Brain microvascular endothelial cell (primary cell): ENCODE results near the gene IRF4.

Experiments used
- DNase-seq: peaks from one replicate; pipeline ENCODE4 v3.0.0-alpha.2; 2020
- H3K27ac ChIP-seq: fragments of 250-450 bp; sonication (Bioruptor Pico); 2 replicates; pipeline ENCODE4 v1.5.1; 2020; ENCODE audit warnings: mild to moderate bottlenecking, moderate library complexity
- H3K27me3 ChIP-seq: fragments of 250-450 bp; sonication (Bioruptor Pico); replicated peaks from 2 replicates; pipeline ENCODE4 v1.5.1; 2020; ENCODE audit warnings: mild to moderate bottlenecking
- H3K36me3 ChIP-seq: fragments of 250-450 bp; sonication (Bioruptor Pico); replicated peaks from 2 replicates; pipeline ENCODE4 v1.5.1; 2020; ENCODE audit warnings: mild to moderate bottlenecking
- H3K4me3 ChIP-seq: 2 replicates; pipeline ENCODE4 v1.5.1; 2011; ENCODE audit warnings: low read depth, mild to moderate bottlenecking, control low read depth, low read length, moderate library complexity
- in situ Hi-C: cut with HindIII; loops from 2 replicates; pipeline ENCODE4 v1.10.0; 2017; ENCODE audit warnings: low sequenced_read_pairs, low pct_ligation_motif_present
- TF ChIP-seq, protein P1 (sequence below): IDR thresholded peaks from 2 replicates; pipeline ENCODE4 v1.5.1; 2011; ENCODE audit warnings: low read depth, mild to moderate bottlenecking, moderate library complexity, low read length, control low read depth, inconsistent platforms; ENCODE audit errors: missing control alignments

IRF4 gene

DNA sequence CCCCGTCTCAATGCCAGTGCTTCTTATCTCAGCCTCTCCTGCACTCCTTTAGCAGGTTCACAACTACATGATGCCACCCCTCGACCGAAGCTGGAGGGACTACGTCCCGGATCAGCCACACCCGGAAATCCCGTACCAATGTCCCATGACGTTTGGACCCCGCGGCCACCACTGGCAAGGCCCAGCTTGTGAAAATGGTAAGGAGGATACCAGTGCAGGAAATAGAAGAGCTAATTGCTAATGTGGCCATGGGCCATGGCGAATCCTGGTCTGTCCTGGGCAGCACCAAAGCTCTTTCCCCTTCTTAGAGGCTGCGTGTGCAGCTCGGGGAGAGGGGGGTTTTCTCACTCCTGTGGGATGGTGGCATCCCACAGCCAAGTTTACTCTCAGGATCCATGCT, 5.5 kb downstream of the IRF4 start:
- no peak for DNase-seq
- in situ Hi-C loops: no loop called here
- peaks cover 42% of the 10 kb centered on the region for H3K27me3 ChIP-seq
- no peak overlapping the region for H3K27ac ChIP-seq
- H3K36me3 ChIP-seq: no peaks in the 10 kb centered on the region
- H3K4me3 ChIP-seq: no peak overlapping the region
- TF ChIP-seq, protein P1, sequence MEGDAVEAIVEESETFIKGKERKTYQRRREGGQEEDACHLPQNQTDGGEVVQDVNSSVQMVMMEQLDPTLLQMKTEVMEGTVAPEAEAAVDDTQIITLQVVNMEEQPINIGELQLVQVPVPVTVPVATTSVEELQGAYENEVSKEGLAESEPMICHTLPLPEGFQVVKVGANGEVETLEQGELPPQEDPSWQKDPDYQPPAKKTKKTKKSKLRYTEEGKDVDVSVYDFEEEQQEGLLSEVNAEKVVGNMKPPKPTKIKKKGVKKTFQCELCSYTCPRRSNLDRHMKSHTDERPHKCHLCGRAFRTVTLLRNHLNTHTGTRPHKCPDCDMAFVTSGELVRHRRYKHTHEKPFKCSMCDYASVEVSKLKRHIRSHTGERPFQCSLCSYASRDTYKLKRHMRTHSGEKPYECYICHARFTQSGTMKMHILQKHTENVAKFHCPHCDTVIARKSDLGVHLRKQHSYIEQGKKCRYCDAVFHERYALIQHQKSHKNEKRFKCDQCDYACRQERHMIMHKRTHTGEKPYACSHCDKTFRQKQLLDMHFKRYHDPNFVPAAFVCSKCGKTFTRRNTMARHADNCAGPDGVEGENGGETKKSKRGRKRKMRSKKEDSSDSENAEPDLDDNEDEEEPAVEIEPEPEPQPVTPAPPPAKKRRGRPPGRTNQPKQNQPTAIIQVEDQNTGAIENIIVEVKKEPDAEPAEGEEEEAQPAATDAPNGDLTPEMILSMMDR: no peak

DNA sequence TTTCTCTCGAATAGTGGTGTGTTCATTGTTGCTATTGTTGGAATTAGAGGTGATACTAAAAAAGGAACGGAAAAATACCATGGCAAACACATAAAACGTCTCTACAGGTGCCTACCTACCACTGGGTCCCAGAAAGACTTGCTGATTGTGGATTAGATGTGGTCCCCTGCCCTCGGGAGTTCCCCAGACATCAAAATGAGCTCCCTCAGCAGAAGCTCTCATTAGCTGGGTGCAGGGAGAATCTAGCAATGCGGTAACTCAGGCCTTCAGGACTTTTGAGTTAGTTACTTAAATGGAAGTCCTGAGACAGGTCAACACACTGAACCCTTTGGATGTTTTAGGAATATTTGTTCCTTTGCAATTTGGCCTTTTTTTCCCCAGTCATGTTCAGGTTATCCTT, 6.1 kb downstream of the IRF4 start:
- no peak overlapping the region for H3K27ac ChIP-seq
- TF ChIP-seq, protein P1: no peak
- H3K4me3 ChIP-seq: no peak overlapping the region
- no peak for DNase-seq
- H3K36me3 ChIP-seq: no peaks in the 10 kb centered on the region
- in situ Hi-C loops: no loop called here
- H3K27me3 ChIP-seq: peaks cover 36% of the 10 kb centered on the region

DNA sequence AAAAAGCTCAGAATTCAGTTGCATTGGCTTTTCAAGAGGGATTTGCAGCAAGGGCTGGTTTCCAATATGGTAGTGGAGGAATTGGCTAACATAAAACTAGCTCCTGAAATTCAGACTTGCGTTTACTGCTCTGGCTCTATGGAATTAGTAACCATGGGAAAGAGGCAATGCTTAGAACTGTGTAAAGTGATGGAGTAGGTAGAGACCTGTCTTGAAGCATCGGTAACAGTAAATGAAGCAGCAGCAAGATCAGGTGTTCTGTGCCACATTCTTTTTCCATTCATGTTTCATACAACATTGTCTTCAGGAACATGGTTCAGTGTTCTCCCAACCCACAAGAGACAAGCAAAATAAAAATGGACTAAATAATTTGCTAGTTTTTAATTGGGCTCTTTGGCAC, 6.5 kb downstream of the IRF4 start:
- DNase-seq: no peak
- in situ Hi-C loops: no loop called here
- H3K36me3 ChIP-seq: no peaks in the 10 kb centered on the region
- peaks cover 32% of the 10 kb centered on the region for H3K27me3 ChIP-seq
- no peak overlapping the region for H3K4me3 ChIP-seq
- H3K27ac ChIP-seq: no peak overlapping the region
- TF ChIP-seq, protein P1: no peak

DNA sequence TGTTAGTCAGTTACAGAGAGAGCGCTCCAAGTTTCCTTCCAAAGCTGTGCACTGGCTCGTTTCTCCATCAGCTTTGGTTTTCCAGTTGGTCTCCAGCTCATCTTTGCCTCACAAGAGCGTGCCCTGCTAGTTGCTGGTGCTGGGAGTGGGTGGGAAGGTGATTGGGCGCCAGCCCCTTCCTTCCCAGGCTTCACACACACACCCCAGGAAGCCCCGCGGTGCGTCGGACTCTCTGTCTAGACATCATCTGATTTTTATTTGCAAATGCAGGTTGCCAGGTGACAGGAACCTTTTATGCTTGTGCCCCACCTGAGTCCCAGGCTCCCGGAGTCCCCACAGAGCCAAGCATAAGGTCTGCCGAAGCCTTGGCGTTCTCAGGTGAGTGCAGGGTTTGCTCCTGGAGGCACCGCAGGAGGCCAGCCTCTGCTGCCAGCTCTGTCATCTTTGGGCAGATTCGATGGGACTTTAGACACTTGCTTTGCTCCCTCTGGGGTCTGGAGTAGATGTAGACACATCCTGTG, 7.1 kb downstream of the IRF4 start:
- Histone ChIP-seq H3K27ac (no peak overlapping the region), H3K36me3 (no peaks in the 10 kb centered on the region), H3K4me3 (no peak overlapping the region), H3K27me3 (peaks cover 26% of the 10 kb centered on the region)
- in situ Hi-C loops: no loop called here
- TF ChIP-seq, protein P1: no peak
- no peak for DNase-seq

DNA sequence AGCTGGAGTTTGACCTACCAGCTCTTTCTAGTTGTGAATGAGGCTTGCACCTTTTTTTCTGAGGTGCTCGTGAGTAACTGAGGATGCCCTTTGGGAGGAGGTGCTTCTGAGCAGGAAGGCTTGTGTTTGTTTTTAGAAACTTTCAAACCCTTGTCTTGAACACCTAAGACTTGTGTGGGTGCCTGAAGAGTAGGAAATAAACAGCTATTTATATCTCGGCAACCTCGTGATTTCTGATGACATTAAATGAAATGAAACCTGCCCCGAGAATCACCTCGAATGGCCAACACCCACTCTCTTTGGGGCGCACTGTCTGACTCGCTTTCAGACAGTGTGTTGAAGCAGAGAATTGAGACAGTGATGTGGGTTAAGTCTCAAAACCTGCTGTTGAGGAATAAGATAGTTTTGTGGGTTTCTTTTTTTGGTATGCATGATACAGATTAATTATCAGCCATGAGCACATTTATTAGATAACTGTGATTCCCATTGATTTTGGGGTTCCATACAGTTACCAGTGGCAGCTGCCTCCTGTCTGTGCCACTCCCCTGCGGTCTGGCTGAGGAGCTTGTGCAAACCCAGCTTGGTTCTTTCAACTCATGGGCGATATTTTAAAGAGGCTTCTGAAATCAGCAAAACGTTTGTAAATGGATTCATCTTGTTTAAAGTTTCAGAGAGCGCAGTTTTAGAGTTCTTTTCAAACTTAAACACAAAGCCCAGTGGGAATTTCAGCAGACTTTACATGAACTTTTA, 8.4 kb downstream of the IRF4 start:
- TF ChIP-seq, protein P1: no peak
- no peak overlapping the region for H3K4me3 ChIP-seq
- DNase-seq: no peak
- H3K27me3 ChIP-seq: peaks cover 13% of the 10 kb centered on the region
- no peaks in the 10 kb centered on the region for H3K36me3 ChIP-seq
- in situ Hi-C loops: no loop called here
- H3K27ac ChIP-seq: no peak overlapping the region

DNA sequence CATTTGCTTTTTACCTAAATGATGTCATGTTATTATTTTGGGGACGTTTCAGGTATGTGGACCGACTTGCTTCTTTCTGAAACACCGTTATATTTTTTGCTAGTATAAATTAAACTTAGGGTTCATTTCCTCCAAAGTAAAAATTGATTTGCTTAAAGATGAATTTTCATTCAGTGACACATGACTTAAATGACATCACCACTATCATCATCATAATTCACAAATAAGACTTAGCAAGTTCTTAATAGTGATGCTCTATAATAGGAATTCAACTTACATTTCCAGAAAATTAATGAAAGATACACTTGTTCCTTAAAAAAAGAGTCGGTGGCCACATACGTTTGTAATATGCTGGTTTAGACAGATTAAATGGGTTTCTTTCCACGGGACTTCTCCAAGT, 9.3 kb downstream of the IRF4 start:
- H3K27me3 ChIP-seq: peaks cover 8% of the 10 kb centered on the region
- H3K36me3 ChIP-seq: no peaks in the 10 kb centered on the region
- in situ Hi-C loops: no loop called here
- TF ChIP-seq, protein P1: no peak
- no peak overlapping the region for H3K4me3 ChIP-seq
- no peak for DNase-seq
- no peak overlapping the region for H3K27ac ChIP-seq
